Measurements from ENCODE around the gene SPATC1L. TPM values are rescaled to one million over a fixed set of nuclear protein-coding genes. Genes with fewer than 3 reads are reported as not detected.
"Not testable (repeated sequence)": the region's sequence is repeated elsewhere in the genome, so short reads cannot be mapped to it uniquely, and the experiment has no call there.

The SPATC1L gene
- total RNA-seq, 1 experiment from 2014 or later: 5.4 TPM

GRCh38 chr21:46172863-46173528, 11.3 kb downstream of the SPATC1L start:
- DNase-seq (ENCODE audit: low read depth): no peak
- in situ Hi-C loops (cut with HindIII; ENCODE audit: low pct_unique_long_range_greater_than_20kb, low sequenced_read_pairs): no loop called here

- in situ Hi-C loops (cut with HindIII; ENCODE audit: low pct_unique_long_range_greater_than_20kb, low sequenced_read_pairs): no loop called here
- DNase-seq (ENCODE audit: low read depth): no peak
These were observed 12.0 kb downstream of the SPATC1L start for GRCh38 chr21:46171996-46172862.

- in situ Hi-C loops (cut with HindIII; ENCODE audit: low pct_unique_long_range_greater_than_20kb, low sequenced_read_pairs): no loop called here
- no peak for DNase-seq (ENCODE audit: low read depth)
These were observed 12.7 kb downstream of the SPATC1L start for GRCh38 chr21:46171585-46171984.

- DNase-seq (ENCODE audit: low read depth); in situ Hi-C loops (cut with HindIII; ENCODE audit: low pct_unique_long_range_greater_than_20kb, low sequenced_read_pairs): not testable (repeated sequence)
These were observed 13.6 kb downstream of the SPATC1L start for GRCh38 chr21:46170436-46171193.

GRCh38 chr21:46168659-46169386, 15.4 kb downstream of the SPATC1L start:
- in situ Hi-C loops (cut with HindIII; ENCODE audit: low pct_unique_long_range_greater_than_20kb, low sequenced_read_pairs): no loop called here
- no peak for DNase-seq (ENCODE audit: low read depth)

GRCh38 chr21:46168238-46168637, 16.0 kb downstream of the SPATC1L start:
- in situ Hi-C loops (cut with HindIII; ENCODE audit: low pct_unique_long_range_greater_than_20kb, low sequenced_read_pairs): no loop called here
- DNase-seq (ENCODE audit: low read depth): no peak

GRCh38 chr21:46165098-46165497, 19.2 kb downstream of the SPATC1L start:
- in situ Hi-C loops (cut with HindIII; ENCODE audit: low pct_unique_long_range_greater_than_20kb, low sequenced_read_pairs): no loop called here
- DNase-seq (ENCODE audit: low read depth): no peak

GRCh38 chr21:46163380-46163779, 20.9 kb downstream of the SPATC1L start:
- no peak for DNase-seq (ENCODE audit: low read depth)

GRCh38 chr21:46161633-46162592, 22.3 kb downstream of the SPATC1L start:
- in situ Hi-C loops (cut with HindIII; ENCODE audit: low pct_unique_long_range_greater_than_20kb, low sequenced_read_pairs): no loop called here
- DNase-seq (ENCODE audit: low read depth): no peak

More at GRCh38 chr21:46163380-46163779, 20.9 kb downstream of the SPATC1L start:
- in situ Hi-C loops (cut with HindIII; ENCODE audit: low pct_unique_long_range_greater_than_20kb, low sequenced_read_pairs): no loop called here

- in situ Hi-C loops (cut with HindIII; ENCODE audit: low pct_unique_long_range_greater_than_20kb, low sequenced_read_pairs): no loop called here
- DNase-seq (ENCODE audit: low read depth): no peak
These were observed 23.2 kb downstream of the SPATC1L start for GRCh38 chr21:46160907-46161632.

GRCh38 chr21:46160657-46160906, 23.7 kb downstream of the SPATC1L start:
- DNase-seq (ENCODE audit: low read depth): no peak
- in situ Hi-C loops (cut with HindIII; ENCODE audit: low pct_unique_long_range_greater_than_20kb, low sequenced_read_pairs): no loop called here

- in situ Hi-C loops (cut with HindIII; ENCODE audit: low pct_unique_long_range_greater_than_20kb, low sequenced_read_pairs): no loop called here
- DNase-seq (ENCODE audit: low read depth): no peak
These were observed 24.2 kb downstream of the SPATC1L start for GRCh38 chr21:46159841-46160656.

GRCh38 chr21:46159390-46159789, 24.9 kb downstream of the SPATC1L start:
- DNase-seq (ENCODE audit: low read depth): no peak

GRCh38 chr21:46158666-46159300, 25.5 kb downstream of the SPATC1L start:
- DNase-seq (ENCODE audit: low read depth): no peak
- in situ Hi-C loops (cut with HindIII; ENCODE audit: low pct_unique_long_range_greater_than_20kb, low sequenced_read_pairs): no loop called here

More at GRCh38 chr21:46159390-46159789, 24.9 kb downstream of the SPATC1L start:
- in situ Hi-C loops (cut with HindIII; ENCODE audit: low pct_unique_long_range_greater_than_20kb, low sequenced_read_pairs): no loop called here

GRCh38 chr21:46157987-46158451, 26.2 kb downstream of the SPATC1L start:
- DNase-seq (ENCODE audit: low read depth): no peak
- in situ Hi-C loops (cut with HindIII; ENCODE audit: low pct_unique_long_range_greater_than_20kb, low sequenced_read_pairs): no loop called here
